Activated CD4-positive, alpha-beta T cell treated with anti-CD3 and anti-CD28 coated beads for 1 hour (primary cell): Measurements from ENCODE around the gene TCN2.
"Not testable (repeated sequence)": the region's sequence is repeated elsewhere in the genome, so short reads cannot be mapped to it uniquely, and the experiment has no call there.

Experiments
- DNase-seq: peaks from one replicate; pipeline ENCODE4 v3.0.0-alpha.2; 2020

The TCN2 gene

DNA sequence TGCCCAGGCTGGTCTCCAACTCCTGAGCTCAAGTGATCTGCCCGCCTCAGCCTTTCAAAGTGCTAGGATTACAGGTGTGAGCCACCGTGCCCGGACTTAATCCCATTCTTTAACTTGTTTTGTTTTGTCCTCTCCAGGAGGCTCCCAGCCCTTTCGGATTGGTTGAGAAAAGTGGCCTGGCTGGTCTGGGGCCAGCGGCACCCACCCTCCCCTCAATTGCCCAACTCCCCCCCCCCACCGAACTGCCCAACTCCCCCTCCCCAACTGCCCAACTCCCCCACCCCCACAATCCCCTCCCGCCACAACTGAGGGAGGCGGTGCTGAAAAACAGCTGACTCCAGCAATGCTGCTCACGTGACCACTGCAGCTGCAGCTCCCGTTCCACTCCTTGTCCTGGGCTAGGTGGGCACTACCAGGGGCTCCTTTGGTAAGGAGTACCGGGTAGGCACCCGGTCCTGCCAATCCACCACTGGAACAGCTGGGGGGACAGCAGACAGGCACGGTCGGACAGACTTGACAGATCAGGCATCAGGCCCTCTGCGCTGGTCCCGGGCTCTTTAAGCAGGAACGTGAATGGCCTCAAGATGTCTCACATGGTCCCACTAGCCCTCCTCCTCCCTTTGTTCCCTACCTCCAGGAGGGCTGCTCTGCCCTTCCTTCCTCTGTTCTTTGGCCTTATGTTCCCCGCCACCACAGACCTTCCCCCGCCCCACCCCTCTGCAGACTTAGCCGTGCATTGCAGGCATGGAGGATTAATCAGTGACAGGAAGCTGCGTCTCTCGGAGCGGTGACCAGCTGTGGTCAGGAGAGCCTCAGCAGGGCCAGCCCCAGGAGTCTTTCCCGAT is at the start of gene TCN2:
TSS of gene TCN2 (plus strand) at position 720 of the 845 bp plus-strand sequence. CDS start 158 bp downstream, outside the sequence.
- DNase-seq: no peak

DNA sequence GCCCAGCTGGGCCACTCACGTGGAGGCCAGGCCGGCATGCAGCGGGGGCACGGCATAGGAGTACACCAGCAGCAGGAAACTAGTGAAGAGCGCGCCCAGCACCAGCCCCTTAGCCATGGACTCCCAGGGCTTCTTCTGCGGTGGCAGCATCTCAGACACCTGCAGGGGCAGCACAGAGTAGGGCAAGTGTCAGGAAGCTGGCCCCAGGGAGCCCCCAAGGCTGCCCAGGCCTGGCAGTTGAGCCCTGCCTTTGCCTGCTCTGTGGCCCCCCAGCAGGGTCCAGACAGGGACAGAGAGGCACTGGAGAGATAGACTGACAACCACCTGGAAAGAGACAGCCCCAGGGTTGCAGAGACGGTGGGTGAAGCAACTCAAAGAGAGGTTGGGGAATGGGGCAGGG is 49.7 kb upstream of the TCN2 start:
- DNase-seq: no peak

DNA sequence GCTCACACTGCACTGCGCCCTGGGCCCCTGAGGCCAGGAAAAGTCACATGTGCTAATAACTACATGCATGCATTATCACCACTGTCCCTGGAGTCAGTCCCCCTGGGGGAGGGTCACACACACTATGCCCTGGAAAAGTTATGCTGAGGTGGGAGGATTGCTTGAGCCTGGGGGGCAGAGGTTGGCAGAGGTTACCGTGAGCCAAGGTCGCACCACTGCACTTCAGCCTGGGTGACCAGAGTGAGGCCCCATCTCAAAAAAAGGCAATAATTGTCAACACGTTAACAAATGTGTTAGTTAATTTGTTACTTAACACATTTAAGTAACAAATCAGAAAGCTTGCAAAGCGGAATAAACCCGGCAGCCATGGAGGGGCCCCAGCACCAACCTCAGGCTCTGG is 47.1 kb upstream of the TCN2 start:
- no peak for DNase-seq

DNA sequence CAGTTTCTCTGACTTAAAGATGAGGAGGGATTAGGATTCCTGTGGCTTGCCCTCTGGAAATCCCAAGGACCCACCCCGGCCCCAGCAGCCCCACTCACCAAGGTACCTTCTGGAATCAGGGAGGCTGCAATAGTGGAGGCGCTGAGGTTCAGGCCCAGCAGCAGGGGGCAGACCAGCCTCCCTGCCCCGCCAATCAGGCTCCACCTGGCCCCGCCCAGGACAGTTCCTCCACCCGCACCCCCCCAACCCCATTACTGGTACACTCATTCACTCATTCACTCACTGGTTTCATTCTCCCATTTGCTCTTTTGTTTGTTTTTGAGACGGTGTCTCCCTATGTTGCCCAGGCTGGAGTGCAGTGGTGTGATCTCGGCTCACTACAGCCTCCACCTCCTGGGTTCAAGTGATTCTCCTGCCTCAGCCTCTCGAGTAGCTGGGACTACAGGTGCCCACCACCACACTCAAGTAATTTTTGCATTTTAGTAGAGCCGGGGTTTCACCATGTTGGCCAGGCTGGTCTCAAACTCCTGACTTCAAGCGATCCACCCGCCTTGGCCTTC is 46.3 kb upstream of the TCN2 start:
- not testable (repeated sequence) for DNase-seq

DNA sequence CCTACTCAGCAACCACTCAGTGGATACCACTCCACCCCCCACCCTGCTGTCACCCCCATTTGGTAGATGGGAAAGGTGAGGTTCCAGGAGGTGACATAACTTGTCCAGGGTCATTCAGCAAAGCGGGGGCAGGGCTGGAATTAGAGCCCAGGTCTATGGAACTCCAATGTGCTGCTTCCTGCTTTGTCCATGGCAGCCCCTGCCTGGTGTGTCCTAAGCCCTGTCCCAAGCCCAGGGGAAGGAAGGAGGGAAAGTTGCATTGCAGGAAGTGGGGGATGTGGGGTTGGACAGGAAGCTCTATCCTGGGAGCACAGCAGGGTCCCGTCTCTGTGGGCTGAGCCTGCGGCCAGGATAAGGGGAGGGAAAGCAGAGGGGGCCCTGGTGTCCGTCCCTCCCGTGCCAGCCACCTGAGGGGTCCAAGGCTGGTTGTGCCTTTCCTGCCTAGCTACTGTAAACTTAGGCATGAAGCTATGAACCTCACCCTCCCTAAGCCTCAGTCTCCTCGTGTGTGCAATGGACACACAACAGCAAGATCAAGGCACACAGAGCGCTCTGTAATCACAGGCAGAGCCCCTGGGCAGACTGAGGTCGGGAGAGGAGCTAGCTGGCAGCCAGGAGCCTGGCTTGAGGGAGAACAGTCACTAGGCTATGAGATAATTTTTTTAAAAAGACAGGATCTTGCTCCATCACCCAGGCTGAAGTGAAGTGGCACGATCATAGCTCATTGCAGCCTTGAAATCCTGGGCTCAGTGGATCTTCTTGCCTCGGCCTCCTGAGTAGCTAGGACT is 45.4 kb upstream of the TCN2 start:
- DNase-seq: no peak

DNA sequence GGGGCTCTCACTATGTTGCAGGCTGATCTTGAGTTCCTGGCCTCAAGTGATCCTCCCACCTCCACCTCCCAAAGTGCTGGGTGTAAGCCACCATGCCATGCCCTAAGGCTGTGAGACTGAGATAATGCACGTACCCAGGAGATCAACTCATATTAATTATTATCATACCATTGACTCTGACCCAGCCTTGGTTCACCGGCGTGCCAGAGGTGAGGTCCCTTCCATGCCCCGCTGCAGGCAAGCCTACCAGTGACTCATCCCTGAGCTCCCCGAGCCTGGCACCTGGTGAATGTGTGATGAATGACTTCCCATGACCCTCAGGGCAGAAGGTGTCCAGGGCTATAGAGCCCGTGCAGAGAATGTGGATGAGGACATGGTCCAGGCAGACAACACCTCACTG is 44.6 kb upstream of the TCN2 start:
- DNase-seq: no peak

DNA sequence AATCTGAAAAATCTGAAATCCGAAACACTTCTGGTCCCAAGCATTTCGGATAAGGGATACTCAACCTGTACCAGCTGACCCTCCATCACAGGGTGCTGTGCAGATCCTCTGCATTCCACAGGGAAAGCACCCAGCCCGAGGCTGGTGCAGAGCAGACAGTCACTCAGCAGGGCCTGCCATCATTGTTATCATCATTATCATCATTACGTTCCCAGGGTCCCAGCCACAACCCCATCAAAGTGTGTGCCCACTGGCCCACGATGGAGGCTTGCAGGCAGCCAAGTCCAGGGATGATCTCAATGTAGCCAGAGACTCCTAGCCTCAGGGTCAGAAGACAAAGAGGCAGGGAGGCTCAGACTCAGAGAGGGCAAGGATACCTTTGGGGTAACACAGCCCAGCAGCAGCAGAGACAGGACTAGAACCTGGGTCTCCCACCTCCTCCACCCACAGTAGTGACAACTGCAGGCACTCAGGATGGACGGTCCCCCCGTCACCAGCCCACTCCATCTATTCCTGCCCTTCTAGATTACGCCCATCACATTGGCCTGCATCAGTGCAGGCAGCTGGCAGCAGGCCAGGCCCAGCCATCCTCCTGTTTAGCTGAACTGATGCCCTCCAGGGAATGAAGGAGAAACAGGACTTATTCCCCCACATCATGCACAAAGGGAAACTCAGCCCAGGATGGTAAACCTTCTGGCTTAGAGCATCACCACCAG is 42.8 kb upstream of the TCN2 start:
- no peak for DNase-seq

DNA sequence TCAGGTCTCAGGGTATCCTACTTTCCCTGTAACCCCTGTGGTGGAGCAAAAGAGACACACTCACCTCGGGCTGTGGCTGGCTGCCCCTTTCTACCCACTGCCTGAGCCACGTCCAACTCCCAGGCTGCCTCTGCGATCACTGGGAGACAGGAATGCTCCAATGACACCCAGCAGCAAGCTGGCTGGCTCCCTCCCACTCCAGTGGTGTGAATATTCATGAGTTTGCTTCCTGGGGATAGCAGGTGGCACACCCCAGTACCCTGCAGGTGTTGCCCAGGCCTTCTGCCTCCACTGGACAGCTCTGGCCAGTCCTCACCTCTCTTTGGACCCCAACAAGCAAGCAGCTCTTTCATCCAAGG is 42.2 kb upstream of the TCN2 start:
- no peak for DNase-seq

DNA sequence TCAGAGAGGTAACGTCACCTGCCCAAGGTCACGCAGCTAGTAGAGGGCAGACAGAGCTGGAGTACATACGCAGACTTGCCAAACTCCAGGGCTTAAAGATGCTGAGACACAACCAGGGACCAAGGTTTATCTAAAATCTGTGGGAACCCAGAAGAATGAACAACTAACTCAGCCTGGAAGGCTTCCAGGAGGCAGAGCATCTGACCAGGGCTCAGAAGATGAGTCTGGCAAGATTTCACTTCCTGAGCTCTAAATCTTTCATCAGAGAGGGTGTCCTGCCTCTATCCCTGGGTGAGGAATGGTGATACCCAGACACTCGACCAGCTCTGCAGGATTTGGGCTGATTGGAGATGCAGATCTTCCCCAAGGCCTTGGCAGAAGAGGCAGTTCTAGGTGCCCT is 41.6 kb upstream of the TCN2 start:
- DNase-seq: no peak

DNA sequence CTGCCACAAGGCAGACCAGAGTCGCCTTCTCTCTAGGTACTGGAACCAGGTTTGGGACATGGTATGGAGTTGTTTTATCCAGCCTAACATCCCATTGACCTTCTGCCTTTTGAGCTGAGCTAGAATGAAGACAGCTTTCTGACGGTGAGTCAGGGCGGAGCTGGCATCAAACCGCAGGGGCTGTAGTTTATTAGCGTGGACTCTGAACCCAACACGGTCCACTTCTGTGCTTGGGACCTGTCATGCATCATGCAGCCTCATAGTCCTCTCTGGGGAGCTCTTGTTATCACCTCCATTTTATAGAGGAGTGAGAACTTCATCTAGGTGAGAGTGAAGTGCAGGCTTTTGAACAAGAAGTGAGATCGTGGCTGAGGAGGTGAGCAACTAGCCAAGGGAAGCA is 40.8 kb upstream of the TCN2 start:
- no peak for DNase-seq

DNA sequence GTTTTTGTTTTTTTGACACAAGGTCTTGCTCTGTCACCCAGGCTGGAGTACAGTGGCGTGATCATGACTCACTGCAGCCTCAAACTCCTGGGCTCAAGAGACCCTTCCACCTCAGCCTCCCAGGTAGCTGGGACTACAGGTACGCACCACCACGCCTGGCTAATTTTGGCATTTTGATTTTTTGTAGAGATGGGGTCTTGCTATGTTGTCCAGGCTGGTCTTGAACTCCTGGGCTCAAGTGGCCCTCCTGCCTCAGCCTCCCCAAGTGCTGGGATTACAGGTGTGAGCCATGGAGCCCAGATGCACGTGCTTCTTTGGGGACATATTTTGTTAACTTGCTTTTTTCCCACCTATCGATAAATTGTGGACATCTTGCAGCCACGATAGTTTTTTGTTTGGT is 39.7 kb upstream of the TCN2 start:
- not testable (repeated sequence) for DNase-seq

DNA sequence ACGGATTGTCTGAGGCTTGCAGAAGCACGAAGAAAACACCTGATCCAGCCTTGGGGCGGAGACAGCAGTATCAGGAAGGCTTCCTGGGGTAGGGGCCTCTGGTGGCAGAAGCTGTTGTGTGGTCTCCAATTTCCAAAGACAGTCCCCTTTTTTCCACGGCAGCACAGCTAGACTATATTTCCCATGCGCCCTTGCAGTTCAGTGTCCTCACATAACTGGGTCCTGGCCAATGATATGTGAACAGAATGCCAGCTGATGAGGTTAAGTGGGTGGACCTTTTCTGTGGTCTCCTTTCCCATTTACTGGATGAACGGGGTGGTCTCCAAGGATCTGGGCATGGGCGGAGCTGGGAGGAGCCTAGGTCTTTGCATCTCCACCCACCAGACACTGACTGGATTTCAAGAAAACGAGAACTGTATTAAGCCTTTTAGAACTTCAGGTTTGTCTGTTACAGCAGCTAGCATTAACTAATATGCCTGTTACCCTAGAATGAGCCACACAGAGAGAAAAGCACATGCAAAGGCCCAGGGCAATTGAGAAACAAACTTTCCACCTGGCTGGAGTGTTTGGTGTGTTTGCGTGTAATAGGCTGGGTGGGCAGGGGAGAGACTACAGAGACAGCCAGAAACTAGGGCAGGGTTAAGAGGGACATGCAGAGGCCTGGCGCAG is 38.7 kb upstream of the TCN2 start:
- no peak for DNase-seq

DNA sequence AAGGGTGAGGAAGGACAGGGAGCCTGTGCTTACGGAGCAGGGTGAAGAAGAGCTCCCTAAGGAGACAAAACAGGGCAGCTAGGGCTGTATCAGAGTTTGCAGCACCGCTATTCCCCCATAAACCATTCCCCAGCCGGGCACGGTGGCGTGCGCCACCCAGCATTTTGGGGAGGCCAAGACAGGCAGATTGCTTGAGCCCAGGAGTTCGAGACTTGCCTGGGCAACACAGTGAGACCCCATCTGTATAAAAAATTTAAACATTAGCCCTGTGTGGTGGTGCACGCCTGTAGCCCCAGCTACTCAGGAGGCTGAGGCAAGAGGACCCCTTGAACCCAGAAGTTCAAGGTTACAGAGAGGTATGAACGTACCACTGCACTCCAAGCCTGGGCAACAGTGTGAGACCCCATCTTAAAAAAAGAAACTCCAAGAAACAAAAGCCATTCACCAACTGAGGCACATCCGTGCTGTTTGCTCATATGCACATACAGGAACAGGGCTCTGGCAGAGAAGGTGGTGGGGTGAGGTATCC is 37.2 kb upstream of the TCN2 start:
- no peak for DNase-seq

DNA sequence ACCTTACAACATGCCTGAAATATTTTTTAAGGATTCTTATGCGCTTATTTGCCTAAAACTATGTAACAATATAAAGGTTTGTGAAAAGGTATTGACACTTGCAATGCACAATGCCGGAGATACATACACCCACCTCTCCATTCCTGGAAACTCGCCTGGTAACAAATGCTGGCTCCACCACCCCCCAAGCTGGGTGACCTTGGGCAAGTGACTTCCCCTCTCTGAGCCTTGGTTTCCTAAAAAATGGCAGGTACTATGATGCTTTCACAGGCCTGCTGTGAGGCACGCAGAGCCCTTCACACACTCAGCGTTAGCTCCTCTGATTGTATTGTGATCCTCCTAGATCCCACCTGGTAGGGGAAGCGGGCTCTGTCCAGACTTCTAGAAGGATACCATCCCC is 34.8 kb upstream of the TCN2 start:
- no peak for DNase-seq

DNA sequence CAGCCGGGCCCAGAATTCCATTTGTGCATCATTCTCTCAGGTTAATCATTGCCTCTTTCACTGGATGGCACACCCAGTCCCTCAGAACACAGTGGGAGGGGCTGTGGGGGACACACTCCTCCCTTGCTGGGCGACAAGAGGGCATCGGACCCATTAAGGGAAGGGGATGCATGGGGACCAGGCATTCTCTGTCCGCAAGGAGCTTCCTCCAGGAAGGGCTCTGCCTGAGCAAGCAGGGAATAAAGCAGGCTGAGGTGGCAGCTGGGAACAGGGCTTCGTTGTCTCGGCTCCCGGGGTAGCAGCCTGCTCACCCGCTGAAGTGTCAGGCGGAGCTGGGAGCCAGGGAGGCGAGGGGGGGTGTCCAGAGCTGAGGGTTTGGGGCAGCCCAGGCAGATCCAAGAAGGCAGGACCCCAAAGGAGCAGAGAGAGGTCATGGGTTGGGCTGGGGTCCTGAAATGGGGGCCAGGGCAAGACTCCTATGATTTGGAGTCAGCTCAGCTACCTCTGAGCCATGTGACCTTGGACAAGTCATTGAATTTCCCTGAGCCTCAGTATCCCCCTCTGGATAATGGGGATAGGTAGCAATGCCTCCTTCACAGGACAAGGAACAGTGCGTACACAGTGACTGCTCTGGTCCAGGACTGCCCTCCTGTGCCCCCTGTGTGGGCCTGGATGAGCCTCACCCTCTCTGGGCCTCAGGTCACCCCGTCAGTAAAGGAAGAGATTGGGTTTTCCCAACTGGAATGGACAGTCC is 34.0 kb upstream of the TCN2 start:
- no peak for DNase-seq

DNA sequence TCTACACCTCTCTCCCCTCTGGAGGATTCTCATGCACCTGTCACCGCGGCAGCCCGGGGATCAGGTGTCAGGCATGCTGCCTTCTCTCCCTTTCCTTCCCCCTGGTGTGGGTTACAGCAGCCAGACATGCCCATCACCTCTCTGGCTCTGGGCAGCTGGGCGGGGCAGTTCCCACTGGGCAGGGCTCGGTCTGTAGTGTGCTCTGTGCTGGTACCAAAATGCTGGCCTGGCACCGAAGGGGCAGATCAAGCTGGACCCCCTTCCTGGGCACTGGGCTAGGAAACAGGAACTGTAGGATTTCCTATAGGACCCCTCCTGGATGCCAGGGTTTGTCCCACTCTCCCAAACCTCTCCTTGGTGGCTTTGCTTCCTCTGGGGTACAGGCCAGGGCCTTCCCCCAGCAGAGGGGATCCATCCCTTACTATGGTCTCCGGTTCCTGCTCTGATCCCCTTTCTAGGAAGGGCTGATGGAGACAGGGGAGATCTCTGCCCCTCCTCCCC is 33.3 kb upstream of the TCN2 start:
- DNase-seq: no peak

DNA sequence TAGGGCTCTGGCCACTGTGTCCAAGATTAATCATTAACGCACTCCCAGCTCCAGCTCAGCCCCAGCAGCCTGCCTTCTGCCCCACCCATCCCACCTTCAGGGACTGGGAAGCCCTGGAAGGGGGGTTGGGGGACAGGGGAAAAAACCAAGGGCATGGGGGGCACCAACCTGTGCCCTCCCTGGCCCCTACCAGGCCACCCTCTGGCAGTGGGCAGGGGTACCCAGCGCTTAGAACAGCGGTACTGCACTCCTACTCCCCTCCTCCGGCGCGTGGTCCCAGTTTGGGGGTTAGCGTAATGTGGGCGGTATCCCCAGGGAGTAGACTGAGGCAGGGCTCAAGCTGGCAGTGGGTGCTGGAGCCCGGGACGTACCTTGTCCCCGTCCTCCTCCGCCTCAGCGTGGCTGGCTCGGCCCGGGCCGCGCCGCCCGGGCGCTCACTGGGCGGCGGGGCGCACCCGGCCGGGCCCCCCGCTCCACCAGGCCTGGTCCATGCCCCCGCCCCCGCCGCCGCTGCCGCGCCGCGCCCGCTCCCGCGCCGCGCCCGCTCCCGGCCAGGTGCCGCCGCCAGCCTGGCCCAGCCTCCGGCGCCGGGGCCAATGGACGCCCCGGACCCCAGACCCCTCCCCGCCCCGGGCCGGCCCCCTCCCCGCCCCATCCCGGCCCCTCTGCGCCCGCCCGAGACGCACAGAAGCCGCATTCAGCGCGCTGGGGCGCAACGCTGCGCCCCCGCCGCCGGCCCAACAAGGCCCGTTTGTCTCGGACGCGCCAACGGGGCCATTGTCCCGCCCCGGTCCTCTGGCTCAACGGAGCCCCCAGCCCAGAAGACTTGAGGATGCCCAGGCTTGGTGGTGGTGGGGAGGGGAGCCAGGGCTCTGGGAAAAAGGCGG is 32.6 kb upstream of the TCN2 start, which contains the start of gene GAL3ST1:
TSS of gene GAL3ST1 (minus strand) at position 571 of the 887 bp plus-strand sequence. CDS start 17,273 bp downstream, outside the sequence.
- DNase-seq: no peak

DNA sequence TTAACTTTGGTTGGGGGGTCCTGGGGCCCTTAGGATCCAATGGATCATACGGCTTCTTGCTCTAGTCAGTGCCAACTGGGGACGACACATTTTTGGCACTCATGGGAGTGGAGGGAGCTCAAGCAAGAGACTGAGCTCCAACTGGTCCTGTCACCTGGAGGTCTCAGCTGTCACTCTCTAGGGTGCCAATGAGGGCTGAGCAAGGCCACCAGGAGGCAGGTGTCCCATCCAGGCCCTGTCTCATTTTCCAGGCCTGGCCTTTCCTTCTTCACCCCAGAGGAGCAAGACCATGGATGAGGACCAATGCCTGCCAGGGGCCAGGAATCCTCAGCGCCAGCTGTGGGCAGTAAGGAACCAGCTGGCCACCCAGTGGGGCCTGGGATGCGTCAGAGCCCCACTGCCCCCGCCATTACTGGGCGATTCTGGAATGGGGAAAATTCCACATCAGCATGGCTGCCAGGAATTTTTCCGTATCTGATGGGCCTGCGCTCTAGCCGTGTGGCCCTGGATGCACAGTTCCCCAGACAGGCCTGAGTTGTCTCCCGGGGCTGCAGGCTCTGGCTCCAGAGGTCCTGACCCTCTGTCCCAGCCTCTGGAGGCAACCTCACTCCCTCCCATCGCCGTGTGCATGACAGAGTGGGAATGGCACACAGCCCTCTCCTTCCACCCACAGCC is 31.8 kb upstream of the TCN2 start:
- no peak for DNase-seq

DNA sequence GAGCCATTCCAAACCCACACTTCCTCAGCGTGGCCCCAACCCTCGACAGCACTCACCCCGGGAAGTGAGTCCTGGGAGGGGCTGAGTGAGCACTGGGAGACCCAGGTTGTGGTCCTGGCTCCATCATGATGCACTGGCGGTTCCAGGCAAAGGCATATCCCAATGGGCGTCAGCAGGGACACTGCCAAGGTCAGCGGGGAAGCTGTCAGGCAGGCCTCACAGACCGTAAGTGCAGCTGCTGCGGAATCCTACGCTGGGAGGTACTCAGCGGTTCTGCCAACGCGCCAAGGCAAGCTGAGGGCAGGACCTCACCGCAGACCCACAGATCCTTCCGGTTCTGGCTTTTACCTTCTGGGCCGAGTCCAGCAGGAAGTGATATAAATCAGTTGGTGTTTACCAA is 31.1 kb upstream of the TCN2 start:
- no peak for DNase-seq

DNA sequence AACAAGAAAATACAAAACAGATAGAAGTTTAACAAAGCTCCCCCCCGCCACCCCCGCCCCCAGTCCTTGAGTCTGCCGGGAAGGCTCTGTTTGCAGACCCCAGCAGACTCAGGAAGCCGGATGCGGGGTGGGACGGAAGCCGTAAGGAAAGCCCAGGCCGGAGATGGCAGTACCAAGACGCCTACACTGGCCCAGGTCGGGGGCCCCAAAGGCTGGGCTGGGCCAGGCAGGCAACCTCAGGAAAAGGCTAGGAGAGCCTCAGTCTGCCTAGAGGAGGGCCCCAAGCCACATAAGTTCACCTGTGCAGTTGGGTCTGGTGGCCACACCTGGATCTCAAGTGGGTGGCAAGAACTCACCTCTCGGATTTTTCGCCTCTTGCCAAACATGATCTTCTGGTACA is 28.5 kb upstream of the TCN2 start:
- no peak for DNase-seq
